ENCODE measurements around the gene TBX6. TPM values are rescaled to one million over a fixed set of nuclear protein-coding genes. Genes with fewer than 3 reads are reported as not detected.

TBX6 gene
- total and polyA plus RNA-seq, 10 of the 15 experiments (the other 5 are each of a cell fraction or from before 2014, with no cell fraction given) = 0.08 to 0.90 (median 0.31) TPM; not detected in 2

DNA sequence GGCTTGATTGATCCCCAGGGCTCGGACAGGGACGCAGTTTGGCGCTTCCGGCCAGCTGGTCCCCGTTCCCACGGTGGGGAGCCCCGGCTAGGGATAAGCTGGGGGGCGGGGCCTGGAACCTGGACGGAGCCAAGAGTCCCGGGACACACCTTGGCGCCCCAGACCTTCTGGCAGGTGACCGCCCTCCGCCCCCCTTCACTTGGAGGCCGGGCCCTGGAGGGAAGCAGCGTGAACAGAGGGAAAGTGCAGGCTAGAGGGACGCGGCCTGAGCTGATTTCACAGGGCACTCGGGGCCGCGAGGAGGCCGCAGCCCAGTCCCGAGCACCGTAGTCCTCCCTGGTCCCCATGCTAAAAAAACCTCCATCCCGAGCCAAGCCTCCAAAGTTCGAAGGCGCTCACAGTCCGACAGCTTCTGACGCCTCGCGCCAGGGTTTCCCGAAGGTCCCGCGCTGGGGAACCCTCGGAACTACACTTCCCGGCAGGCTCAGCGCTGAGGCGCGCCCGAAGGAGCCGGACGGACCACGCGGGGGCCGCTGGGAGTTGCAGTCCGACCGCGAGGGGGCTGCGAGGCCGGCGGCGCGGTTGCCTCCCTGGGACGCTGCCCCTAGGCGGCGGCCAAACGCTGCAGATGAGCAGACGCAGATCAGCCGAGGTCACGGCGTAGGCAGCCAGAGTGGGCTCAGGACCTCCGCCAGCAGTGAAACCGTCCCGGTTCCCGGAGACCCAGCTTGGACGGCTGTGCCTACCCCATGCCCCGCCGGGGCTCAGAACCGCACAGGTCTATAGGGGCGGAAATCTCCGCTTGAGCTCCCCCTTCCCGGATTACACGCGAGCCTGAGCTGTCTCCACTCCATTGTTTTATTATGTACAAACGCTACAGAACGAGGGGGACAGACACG, at the start of gene TBX6 (continued):
- peak; percentile 41 for TF ChIP-seq RELA (IDR thresholded peaks at IDR 0.05; ENCODE audit: borderline replicate concordance, partially characterized antibody)
- TF ChIP-seq HSF1 (IDR thresholded peaks at IDR 0.05; ENCODE audit: low read depth, low read length) = no peak
- TF ChIP-seq NR2C2 (IDR thresholded peaks at IDR 0.05; ENCODE audit: borderline replicate concordance, control insufficient read depth, insufficient read length, low read depth) = no peak
- TF ChIP-seq NFYA (IDR thresholded peaks at IDR 0.05; ENCODE audit: borderline replicate concordance, low read depth, low read length) = no peak
- peak; percentile 100 for TF ChIP-seq HCFC1 (IDR thresholded peaks at IDR 0.05; ENCODE audit: low read length)
- TF ChIP-seq TCF7 (IDR thresholded peaks at IDR 0.05; ENCODE audit: borderline replicate concordance) = no peak
- TF ChIP-seq BCLAF1 (IDR thresholded peaks at IDR 0.05) = no peak
- TF ChIP-seq MEF2A (IDR thresholded peaks at IDR 0.05; ENCODE audit: insufficient read depth, low read depth, low read length) = no peak
- no peak for TF ChIP-seq FOXK2 (IDR thresholded peaks at IDR 0.05)
- peak; percentile 99 for TF ChIP-seq ZSCAN29 (IDR thresholded peaks at IDR 0.05)
- TF ChIP-seq SREBF1 (IDR thresholded peaks at IDR 0.05; ENCODE audit: low read length) = peak; percentile 84; the same call in 1 of the 2 replicates
- TF ChIP-seq FOXM1 (IDR thresholded peaks at IDR 0.05; ENCODE audit: low read depth, low read length) = no peak
- no peak for TF ChIP-seq SRF (IDR thresholded peaks at IDR 0.05; ENCODE audit: low read depth in 2 of 2, low read length in 2 of 2)
- no peak; the same call in 1 of the 2 replicates for TF ChIP-seq CBX5 (IDR thresholded peaks at IDR 0.05; ENCODE audit: low read depth)
- no peak for TF ChIP-seq NFYB (IDR thresholded peaks at IDR 0.05; ENCODE audit: insufficient read depth, low read depth, low read length)
- no peak for TF ChIP-seq KAT2A (conservative IDR thresholded peaks at IDR 0.05; ENCODE audit: control insufficient read depth, low read depth, low read length)
- no peak for TF ChIP-seq SP1 (IDR thresholded peaks at IDR 0.05; ENCODE audit: low read depth, low read length)
- peak; percentile 83 for TF ChIP-seq YY1 (IDR thresholded peaks at IDR 0.05; ENCODE audit: low read depth, low read length)
- TF ChIP-seq ZBTB11 (CRISPR knock-in tag; IDR thresholded peaks at IDR 0.05) = no peak
- TF ChIP-seq MAX (IDR thresholded peaks at IDR 0.05; ENCODE audit: low read depth, low read length) = peak; percentile 62; the same call in 1 of the 2 replicates
- no peak for TF ChIP-seq PKNOX1 (IDR thresholded peaks at IDR 0.05)

Measured in GM12878 (cell line).